Fibroblast of skin of left biceps (primary cell): ENCODE data around the gene ACBD6.
A peak's percentile ranks its signal among the peaks of the same experiment; 100 is the strongest.

Experiments
- DNase-seq, 2 experiments: peaks; one replicate each; pipeline ENCODE4 v3.0.0-alpha.2; 2013; ENCODE audit warnings: low read depth in 2 of 2

The ACBD6 gene

GRCh38 chr1:180256341-180257027 is 245.9 kb downstream of the ACBD6 start:
- DNase-seq, result no peak

DNA sequence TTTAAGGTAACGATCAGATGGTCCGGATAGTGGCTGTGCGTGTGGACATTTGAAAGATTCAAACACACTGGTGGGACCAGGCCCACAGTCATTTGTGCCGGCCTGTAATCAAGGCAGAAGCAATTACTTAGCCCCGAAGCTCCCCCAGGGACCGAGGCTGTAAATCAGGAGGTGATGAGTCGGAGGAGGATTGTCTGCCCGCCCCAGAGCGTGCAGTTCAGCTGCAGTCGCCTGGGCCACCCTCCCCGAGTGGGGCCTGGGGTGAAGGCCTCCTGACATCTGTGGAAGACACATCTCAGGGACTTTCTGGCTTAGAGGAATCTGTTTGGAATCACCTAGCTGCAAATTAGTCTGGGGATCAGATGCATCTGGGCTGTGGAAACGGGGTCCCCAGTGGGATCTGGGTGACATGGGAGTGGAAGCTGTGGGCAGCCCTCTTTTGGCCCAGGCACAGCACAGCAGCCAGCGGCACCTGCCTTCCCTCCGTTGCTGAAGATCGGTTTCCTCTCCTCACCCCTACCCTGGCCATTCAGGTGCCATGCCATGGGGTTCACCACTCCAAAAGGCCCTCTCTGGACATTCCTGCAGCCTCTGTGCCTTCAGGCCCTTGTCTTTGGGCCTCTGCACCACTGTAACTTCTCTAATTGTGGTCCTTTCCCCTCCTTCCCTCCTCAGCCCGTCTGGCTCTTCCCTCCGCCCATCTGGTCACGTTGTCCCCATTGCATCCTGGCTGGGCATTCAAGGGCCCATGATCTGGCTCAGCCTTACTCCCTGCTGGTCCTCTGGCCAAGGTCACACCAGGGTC is 246.6 kb downstream of the ACBD6 start:
- no peak for DNase-seq

GRCh38 chr1:180254854-180255253 is 247.5 kb downstream of the ACBD6 start:
- no peak for DNase-seq

DNA sequence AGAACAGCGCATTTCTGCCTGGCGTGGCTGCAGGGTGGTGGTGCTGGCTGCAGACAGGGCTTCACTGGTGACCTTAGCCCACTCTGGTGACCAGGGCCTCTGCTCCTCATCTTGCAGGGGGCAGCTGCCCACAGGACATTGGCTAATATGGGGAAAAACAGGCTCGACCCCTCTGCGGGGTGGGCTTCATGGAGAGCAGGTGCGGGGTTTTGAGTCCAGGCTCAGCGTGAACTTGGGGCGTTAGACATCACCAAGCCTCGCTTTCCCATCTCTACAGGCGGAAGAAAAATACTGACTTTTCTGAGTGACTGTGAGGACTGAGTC is 247.9 kb downstream of the ACBD6 start:
- no peak for DNase-seq

DNA sequence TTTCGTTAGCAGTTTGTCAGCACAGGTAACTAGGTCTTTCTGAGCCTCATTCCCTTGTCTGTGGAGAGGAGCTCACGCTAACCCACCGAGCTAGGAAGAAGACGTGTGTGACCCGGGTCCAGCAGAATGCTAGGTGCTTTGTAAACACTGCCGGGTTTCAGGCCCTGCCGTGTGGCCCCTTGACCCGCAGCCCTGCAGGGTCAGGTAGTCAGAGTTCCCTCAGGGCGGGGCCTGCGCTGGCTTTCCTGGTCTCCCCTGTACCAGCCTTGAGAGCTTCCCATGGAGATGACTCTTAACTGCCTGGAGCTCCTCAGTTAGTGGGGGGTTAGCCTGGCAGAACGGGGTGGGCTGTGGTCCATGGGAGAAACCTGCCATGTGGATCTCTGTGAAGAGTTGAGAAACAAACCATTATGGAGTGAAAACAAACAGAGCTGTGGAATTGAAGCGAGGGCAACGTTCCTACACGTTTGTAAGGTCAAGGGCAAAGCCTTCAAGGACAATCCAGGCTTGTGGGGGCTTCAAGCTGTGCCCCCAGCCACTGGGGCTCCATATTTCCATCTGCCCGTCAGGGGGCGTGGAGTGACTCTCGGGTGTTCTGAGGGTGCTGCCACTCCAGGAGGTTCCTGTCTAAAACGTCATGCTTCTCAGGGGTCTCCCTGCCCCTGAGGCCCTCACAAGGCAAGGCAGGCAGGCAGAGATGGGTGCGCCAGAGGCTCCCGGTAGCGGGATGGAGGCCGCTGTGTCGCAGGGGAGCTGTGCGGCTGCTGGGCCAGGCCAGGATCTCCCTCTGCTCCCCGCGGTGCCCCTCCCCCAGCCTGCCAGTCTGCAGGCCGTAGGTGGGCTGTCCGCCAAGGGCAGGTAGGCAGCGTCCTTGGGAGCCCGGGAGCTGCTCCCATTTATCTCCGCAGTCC is 248.5 kb downstream of the ACBD6 start:
- no peak for DNase-seq

GRCh38 chr1:180252638-180253536 is 249.5 kb downstream of the ACBD6 start:
- DNase-seq, result peak; percentile 14 to 18

- no peak for DNase-seq
Measured at GRCh38 chr1:180251526-180252305, 250.7 kb downstream of the ACBD6 start.

- DNase-seq, result no peak
Measured at GRCh38 chr1:180250883-180251509, 251.4 kb downstream of the ACBD6 start.

- DNase-seq, result no peak
Measured at GRCh38 chr1:180250499-180250770, 251.9 kb downstream of the ACBD6 start.

DNA sequence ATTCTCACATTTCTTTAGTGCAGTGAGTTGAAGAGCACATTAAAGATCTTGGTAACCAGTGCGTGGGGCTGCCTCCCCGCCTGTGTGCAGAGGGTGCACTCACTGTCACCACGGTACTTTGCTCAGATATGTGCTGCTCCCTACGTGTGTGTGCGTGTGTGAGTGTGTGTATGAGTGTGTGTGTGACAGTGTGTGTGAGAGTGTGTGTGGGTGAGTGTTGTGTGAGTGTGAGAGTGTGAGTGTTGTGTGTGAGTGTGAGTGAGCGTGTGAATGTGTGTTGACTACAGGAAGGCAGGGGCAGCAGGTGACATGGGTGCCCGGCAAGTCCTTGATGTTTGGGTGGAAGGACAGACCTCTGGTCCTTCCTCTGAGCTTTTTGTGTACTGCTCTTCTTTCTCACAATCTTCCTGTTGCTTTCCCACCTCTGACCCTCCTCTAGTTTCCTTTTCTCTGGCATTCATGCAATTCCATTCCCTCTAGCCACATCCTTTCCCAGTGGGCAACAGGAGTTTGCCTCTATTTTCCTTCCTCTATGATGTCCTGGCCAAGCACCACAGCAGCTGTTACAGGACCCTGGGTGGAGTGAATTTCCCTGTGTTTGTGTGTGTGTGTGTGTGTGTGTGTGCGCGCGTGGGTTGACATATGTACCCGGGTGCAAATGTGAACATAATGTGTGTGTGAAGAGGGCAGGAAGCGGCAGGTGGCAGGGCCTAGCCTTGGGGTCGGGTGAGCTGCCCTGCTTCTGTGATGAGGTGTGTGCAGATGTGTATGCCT is 252.5 kb downstream of the ACBD6 start:
- no peak for DNase-seq

DNA sequence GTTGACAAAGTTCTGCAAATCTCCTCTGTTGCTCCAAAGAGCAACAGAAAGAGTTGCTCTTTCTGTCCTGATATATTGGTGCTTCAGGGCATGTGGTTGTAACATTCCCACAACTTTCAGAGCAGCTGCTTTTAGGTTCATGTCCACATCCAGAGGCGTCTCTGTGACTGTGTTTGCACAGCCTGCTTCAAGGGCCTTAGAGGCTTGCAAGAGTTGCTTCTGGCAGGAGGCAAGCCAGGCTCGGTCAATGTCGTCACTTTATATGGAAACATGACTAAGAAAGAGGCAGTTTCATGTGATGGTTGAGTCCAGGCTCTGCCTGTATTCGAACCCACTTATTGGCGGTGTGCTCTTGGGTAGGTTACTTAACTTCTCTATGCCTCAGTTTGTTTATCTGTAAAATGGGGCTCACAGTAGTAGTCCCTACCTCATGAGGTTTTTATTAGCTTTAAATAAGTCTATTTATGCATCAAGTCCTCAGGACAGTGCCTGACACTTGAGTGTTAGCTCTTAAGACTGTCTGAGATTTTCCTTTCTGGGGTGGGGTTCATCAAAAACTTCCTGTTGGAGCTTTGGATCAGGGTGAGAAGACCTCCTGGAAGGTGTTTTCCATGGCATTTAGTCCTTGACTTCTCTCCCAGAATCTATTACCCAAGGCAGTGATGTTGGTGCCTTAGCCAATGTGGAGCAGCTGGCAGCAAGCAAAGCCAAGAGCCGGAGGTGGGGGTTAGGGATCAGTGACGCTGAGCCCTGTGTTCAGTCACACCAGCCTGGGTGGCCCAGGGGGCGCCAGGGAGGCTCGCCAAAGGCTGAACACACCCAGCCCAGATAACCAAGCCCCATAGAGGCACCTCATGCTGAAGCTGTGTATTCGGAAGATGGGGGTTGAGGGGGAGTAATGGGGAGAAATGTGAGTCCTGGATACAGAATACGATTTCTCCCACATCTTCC is 253.4 kb downstream of the ACBD6 start:
- no peak for DNase-seq

- no peak for DNase-seq
Measured at GRCh38 chr1:180248176-180248575, 254.2 kb downstream of the ACBD6 start.

- DNase-seq, result no peak
Measured at GRCh38 chr1:180247580-180247979, 254.8 kb downstream of the ACBD6 start.

DNA sequence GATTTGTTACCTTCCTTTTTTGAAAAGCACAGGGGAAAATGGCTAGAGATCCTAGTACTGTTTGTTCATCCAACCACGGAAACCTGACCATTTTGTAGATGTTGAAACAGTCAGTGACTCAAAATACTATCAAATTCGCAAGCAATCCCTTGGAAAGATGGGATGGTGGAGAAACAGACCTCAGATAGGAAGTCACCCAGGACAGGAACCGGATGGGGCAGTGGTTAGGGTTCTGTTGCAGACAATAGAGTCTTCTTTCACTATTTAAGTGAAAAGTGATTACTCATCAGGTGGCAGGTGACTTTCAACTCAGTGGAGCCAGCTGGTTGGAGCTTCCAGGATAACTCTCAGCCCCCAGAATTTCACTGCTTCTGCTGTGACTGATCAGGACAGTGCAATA is 255.3 kb downstream of the ACBD6 start:
- DNase-seq, result no peak

- no peak for DNase-seq
Measured at GRCh38 chr1:180246579-180246978, 255.8 kb downstream of the ACBD6 start.

DNA sequence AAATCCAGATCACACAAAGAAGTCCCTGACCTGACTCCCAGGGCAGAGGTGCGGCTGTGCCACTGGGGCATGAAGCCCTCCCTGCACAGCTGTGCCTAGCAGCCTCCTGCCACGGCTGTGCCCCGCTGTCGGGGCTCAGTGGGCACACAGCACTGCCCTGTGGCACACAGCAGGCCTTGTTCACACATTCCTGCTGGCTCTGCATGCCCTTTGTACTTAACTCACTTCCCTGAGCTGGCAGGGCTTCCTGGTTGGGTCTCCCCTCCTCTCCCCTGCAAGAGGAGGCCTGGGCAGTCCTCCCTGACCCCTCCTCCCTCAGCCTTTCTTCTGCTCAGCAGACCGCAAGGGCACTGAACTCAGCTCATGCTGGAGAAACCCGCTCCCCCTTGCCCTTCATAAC is 257.5 kb downstream of the ACBD6 start:
- DNase-seq, result no peak

DNA sequence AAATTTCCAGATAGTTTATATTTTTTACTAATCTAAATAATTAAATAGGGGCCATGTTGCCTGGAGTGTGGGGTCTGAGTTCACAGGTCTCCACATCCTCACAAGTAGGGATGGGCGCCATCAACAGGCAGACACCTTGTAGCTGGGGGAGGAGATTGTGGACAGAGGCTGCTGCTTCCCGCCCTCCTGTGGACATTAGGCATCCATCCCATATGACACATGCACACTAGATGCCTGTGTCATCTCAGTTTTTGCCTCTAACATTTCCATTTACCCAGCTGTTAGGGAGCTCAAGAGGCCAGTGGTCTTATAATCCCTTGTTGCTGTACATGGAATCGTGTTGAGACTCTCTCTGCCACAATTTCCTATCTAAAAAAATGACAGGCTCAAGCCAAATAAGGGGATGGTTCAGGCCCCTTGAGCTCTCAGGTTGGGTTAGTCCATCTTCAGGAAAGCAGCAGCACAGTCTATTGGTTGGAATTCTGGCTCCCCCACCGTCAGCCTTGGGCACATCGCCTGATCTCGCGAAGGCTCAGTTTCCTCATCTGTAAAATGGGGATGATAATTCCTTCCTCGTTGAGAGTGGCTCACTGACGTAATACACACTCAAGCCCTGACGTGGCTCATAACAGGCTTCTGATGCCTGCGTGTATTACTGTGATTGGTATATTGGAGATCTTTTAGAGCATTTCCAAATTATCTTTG is 258.7 kb downstream of the ACBD6 start:
- no peak for DNase-seq
